Glutamatergic neuron (in vitro differentiated cells): ENCODE measurements around the gene TTC8. TPM values are rescaled to one million over a fixed set of nuclear protein-coding genes. Genes with fewer than 3 reads are reported as not detected.
A peak's percentile ranks its signal among the peaks of the same experiment; 100 is the strongest.

ENCODE experiments used
- DNase-seq: peaks from one replicate; pipeline ENCODE4 v3.0.0; 2022
- H3K27ac Mint-ChIP-seq: one replicate; pipeline ENCODE4 v1.8.0; 2020; ENCODE audit warnings: mild to moderate bottlenecking, mixed read lengths, inconsistent platforms; ENCODE audit not compliant: unreplicated experiment
- H3K27me3 Mint-ChIP-seq: one replicate; pipeline ENCODE4 v1.8.0; 2020; ENCODE audit warnings: mild to moderate bottlenecking, moderate library complexity, mixed read lengths, inconsistent platforms; ENCODE audit not compliant: unreplicated experiment
- H3K36me3 Mint-ChIP-seq: one replicate; pipeline ENCODE4 v1.8.0; 2020; ENCODE audit warnings: mild to moderate bottlenecking, mixed read lengths, inconsistent platforms; ENCODE audit not compliant: unreplicated experiment
- H3K4me1 Mint-ChIP-seq: one replicate; pipeline ENCODE4 v1.8.0; 2020; ENCODE audit warnings: mild to moderate bottlenecking, low read depth, mixed read lengths, inconsistent platforms; ENCODE audit not compliant: unreplicated experiment
- H3K4me3 Mint-ChIP-seq: one replicate; pipeline ENCODE4 v1.8.0; 2020; ENCODE audit warnings: mild to moderate bottlenecking, mixed read lengths, inconsistent platforms; ENCODE audit not compliant: unreplicated experiment
- H3K9me3 Mint-ChIP-seq: one replicate; pipeline ENCODE4 v1.8.0; 2020; ENCODE audit warnings: mild to moderate bottlenecking, moderate library complexity, mixed read lengths, inconsistent platforms; ENCODE audit not compliant: unreplicated experiment
- CTCF ChIP-seq: fragments of 200-600 bp; sonication (generic); IDR thresholded peaks from one replicate; pipeline ENCODE4 v1.5.0; 2021; ENCODE audit not compliant: partially characterized antibody, unreplicated experiment
- total RNA-seq: library from RNA; stranded (reverse); fragmentation: NEBNext Ultra II Directional; extraction: Animal tissue kit (Norgen Biotek cat#: 25700); gene quantifications from one replicate; pipeline ENCODE4 v1.2.1, GENCODE V29; 2021; ENCODE audit not compliant: unreplicated experiment

Gene TTC8
- total RNA-seq, 1 donor from 2014 or later, result 7.6 TPM

- no peaks in the 10 kb centered on the region for H3K36me3 Mint-ChIP-seq
Observed at GRCh38 chr14:88821888-88822287, 2.6 kb upstream of the TTC8 start.

GRCh38 chr14:88823968-88824313, 510 bp upstream of the TTC8 start:
- no peaks in the 10 kb centered on the region for H3K36me3 Mint-ChIP-seq

More at GRCh38 chr14:88821888-88822287, 2.6 kb upstream of the TTC8 start:
- Mint-ChIP-seq H3K4me3 (no peak overlapping the region), H3K27ac (no peak overlapping the region), H3K27me3 (peaks cover 3% of the 10 kb centered on the region), H3K4me1 (peaks cover 9% of the 10 kb centered on the region), H3K9me3 (peaks cover 3% of the 10 kb centered on the region)
- no peak for TF ChIP-seq CTCF
- DNase-seq, result no peak

DNA sequence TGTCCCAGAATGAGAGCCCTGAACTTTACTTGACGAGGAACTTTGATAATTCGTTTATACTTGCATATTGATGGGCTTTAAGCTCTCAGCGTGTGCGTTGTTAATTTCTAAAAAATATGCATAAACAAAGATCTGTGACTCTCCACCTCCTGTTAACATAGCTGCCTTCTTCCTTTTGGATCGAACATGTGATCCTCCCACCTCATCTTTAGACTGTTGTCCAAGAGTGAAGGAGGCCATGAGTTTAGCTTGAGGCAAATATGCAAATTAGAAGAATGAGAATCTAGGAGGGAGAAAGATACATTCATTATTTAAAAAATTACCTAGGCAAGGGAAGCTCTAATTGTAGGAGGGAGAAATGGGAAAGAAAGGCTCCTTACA, 617 bp downstream of the TTC8 start:
- TF ChIP-seq CTCF, result no peak

More at GRCh38 chr14:88823968-88824313, 510 bp upstream of the TTC8 start:
- no peak for DNase-seq
- peaks cover 3% of the 10 kb centered on the region for H3K9me3 Mint-ChIP-seq
- H3K4me1 Mint-ChIP-seq, result peaks cover 21% of the 10 kb centered on the region
- peak overlapping the region; percentile 96 for H3K27ac Mint-ChIP-seq
- H3K27me3 Mint-ChIP-seq, result peaks cover 3% of the 10 kb centered on the region
- no peak for TF ChIP-seq CTCF
- H3K4me3 Mint-ChIP-seq, result peak overlapping the region; percentile 96

GRCh38 chr14:88825503-88825902, 1.1 kb downstream of the TTC8 start:
- Mint-ChIP-seq H3K9me3 (peaks cover 3% of the 10 kb centered on the region), H3K4me1 (peaks cover 30% of the 10 kb centered on the region), H3K27ac (peak overlapping the region; percentile 77), H3K4me3 (peak overlapping the region; percentile 96), H3K27me3 (peaks cover 3% of the 10 kb centered on the region), H3K36me3 (no peaks in the 10 kb centered on the region)
- no peak for DNase-seq
- no peak for TF ChIP-seq CTCF

More for the DNA sequence above, 617 bp downstream of the TTC8 start:
- peak overlapping the region; percentile 77 for H3K27ac Mint-ChIP-seq
- H3K4me3 Mint-ChIP-seq, result peak overlapping the region; percentile 96
- no peaks in the 10 kb centered on the region for H3K36me3 Mint-ChIP-seq
- H3K9me3 Mint-ChIP-seq, result peaks cover 3% of the 10 kb centered on the region
- peaks cover 29% of the 10 kb centered on the region for H3K4me1 Mint-ChIP-seq
- peaks cover 3% of the 10 kb centered on the region for H3K27me3 Mint-ChIP-seq
- no peak for DNase-seq

DNA sequence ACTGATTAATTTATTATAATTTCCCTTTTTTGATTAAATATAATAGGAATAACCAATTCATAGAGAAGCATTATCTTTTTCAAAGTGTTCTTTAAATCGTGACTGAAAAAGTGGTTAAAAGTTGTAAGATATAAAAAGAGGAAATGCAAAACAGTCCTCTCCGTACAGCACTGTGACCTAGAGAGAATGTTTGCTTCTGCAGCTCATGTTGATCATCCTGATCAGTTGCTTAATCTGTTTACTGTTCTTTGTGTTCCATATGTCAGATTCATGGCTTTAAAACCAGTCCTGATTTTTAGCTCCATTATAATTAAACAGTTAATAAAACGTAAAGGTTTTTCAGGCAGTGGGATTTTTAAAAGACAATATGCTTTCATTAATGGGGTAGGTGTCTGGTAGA, 4.7 kb downstream of the TTC8 start:
- Mint-ChIP-seq H3K9me3 (peaks cover under 1% of the 10 kb centered on the region), H3K36me3 (no peaks in the 10 kb centered on the region), H3K27ac (peak overlapping the region; percentile 56), H3K4me3 (peak overlapping the region; percentile 21), H3K27me3 (peaks cover under 1% of the 10 kb centered on the region), H3K4me1 (peaks cover 28% of the 10 kb centered on the region)
- no peak for TF ChIP-seq CTCF
- DNase-seq, result no peak
